ENCODE data around the gene CFAP43.

CFAP43 gene

GRCh38 chr10:104274762-104275721 is 42.9 kb upstream of the CFAP43 start:
- Histone ChIP-seq H3K27me3 (replicated peaks) (no peaks in the 10 kb centered on the region), H3K36me3 (replicated peaks) (no peaks in the 10 kb centered on the region), H3K27ac (no peak overlapping the region), H3K4me3 (ENCODE audit: low read depth, low read length) (peak overlapping the region; percentile 55)
- TF ChIP-seq, protein P1, sequence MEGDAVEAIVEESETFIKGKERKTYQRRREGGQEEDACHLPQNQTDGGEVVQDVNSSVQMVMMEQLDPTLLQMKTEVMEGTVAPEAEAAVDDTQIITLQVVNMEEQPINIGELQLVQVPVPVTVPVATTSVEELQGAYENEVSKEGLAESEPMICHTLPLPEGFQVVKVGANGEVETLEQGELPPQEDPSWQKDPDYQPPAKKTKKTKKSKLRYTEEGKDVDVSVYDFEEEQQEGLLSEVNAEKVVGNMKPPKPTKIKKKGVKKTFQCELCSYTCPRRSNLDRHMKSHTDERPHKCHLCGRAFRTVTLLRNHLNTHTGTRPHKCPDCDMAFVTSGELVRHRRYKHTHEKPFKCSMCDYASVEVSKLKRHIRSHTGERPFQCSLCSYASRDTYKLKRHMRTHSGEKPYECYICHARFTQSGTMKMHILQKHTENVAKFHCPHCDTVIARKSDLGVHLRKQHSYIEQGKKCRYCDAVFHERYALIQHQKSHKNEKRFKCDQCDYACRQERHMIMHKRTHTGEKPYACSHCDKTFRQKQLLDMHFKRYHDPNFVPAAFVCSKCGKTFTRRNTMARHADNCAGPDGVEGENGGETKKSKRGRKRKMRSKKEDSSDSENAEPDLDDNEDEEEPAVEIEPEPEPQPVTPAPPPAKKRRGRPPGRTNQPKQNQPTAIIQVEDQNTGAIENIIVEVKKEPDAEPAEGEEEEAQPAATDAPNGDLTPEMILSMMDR (IDR thresholded peaks at IDR 0.05; ENCODE audit: low read depth, low read length, missing control alignments), result peak; percentile 97
- no peak for DNase-seq
- in situ Hi-C loops (cut with HindIII; ENCODE audit: low pct_ligation_motif_present, low sequenced_read_pairs), result no loop called here

DNA sequence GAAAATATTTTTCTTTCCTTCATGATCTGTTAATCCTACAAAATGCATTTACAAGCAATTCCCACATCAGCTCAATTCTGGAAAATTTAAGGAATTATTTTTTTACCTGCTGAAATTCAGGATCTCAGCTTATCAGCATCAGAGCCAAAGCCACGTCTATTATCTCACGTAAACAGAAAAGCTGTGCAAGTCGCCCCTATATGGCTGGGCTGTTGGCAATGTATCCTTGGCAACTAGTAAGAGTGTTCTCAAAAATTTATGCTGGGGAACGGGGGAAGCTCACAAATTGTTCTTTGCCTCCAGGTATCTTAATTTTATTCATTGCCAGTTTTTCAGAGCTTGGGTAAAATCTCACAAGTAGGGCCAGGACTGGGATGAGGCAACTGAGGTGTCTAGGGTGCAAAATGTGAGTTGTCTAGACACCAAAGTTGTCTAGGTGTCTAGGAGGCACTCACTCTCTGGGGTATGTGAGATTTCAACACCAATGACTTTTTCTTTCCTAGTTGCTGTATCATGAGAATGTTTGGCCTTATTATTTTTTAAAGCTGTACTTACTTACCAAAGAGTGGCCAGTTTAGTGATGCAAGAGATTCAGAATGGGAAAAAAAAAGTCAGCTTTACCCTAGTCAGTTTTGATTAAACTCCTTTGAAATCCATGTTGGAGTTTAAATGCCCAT is 41.9 kb upstream of the CFAP43 start:
- H3K27ac ChIP-seq, result no peak overlapping the region
- in situ Hi-C loops (cut with HindIII; ENCODE audit: low pct_ligation_motif_present, low sequenced_read_pairs), result no loop called here
- H3K36me3 ChIP-seq (replicated peaks), result no peaks in the 10 kb centered on the region
- TF ChIP-seq, protein P1 (IDR thresholded peaks at IDR 0.05; ENCODE audit: low read depth, low read length, missing control alignments), result no peak
- no peak overlapping the region for H3K4me3 ChIP-seq (ENCODE audit: low read depth, low read length)
- no peak for DNase-seq
- H3K27me3 ChIP-seq (replicated peaks), result no peaks in the 10 kb centered on the region

DNA sequence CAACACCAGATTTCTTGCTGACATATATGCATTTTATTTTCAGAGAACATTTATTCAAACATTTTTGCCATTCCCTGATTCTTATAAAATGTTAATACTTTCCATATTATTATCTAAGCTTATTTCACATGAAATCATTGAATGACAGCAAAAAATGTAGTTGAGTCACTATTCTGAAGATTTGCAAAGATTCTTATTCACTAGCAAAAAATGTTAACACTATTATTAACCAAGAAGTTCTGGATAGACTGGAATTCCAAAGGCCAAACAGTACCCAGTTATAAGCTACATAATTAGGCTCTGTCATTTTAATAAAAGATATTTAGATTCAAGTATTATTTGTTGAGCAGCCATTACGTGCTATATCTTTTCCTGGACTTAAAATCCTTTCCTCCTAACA is 41.1 kb upstream of the CFAP43 start:
- DNase-seq, result no peak
- TF ChIP-seq, protein P1 (IDR thresholded peaks at IDR 0.05; ENCODE audit: low read depth, low read length, missing control alignments), result no peak
- Histone ChIP-seq H3K4me3 (ENCODE audit: low read depth, low read length) (no peak overlapping the region), H3K27me3 (replicated peaks) (no peaks in the 10 kb centered on the region), H3K27ac (peak overlapping the region; percentile 14), H3K36me3 (replicated peaks) (peaks cover 4% of the 10 kb centered on the region)
- in situ Hi-C loops (cut with HindIII; ENCODE audit: low pct_ligation_motif_present, low sequenced_read_pairs), result no loop called here

DNA sequence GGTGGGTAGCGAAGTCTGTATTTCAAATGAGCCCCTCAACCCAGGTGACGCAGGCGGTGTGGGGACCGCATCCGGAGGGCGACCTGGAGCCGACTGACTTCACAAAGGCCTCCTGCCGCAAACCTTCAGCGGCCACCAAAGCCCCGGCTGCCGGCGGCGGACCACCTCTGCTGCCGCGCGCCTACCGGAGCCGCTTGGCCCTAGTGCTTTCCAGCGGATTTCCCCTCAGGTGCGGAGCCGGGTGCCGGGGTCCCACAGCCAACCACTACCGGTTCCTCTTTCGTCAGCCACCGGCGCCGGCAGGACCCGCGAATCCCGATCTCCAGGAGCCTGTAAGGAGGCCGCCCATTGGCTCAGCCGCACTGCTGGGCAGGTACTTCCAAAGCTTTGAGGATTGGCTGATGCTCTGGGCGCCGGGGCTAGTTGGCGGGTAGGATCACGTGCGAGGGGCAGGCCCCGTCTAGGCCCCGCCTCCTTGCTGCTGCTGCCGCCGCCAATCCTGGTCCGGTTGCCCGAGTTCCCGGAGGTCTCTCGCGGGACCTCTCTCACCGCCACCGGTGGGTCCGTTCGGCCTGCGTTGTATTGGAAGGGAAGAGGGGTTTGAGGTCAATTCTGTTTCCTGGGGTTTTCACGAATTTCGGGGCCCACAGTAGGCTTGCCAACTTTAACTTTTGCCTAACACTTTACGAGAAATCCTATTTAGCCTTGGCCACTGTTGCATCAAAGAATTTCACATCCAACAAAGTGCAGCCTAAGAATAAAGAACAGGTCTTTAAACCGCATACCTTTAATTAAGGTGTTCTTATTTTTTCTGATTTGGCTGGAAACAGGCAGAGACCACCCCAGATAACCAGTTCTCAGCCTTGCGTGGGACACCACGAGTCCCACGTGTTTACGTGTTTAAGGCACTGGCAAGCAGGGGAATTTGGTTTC is 36.8 kb upstream of the CFAP43 start, which contains the start of gene GSTO2:
GSTO2 (plus strand) TSS at position 472 of the 933 bp plus-strand sequence. CDS start 5,732 bp downstream, outside the sequence.
- Histone ChIP-seq H3K27ac (peak within 1 kb of the TSS; percentile 35), H3K36me3 (replicated peaks) (peaks cover 47% of the 10 kb centered on the region), H3K4me3 (ENCODE audit: low read depth, low read length) (peak within 1 kb of the TSS; percentile 79), H3K27me3 (replicated peaks) (no peaks in the 10 kb centered on the region)
- peak; percentile 95 for DNase-seq
- in situ Hi-C loops (cut with HindIII; ENCODE audit: low pct_ligation_motif_present, low sequenced_read_pairs), result no loop called here
- TF ChIP-seq, protein P1 (IDR thresholded peaks at IDR 0.05; ENCODE audit: low read depth, low read length, missing control alignments), result no peak

DNA sequence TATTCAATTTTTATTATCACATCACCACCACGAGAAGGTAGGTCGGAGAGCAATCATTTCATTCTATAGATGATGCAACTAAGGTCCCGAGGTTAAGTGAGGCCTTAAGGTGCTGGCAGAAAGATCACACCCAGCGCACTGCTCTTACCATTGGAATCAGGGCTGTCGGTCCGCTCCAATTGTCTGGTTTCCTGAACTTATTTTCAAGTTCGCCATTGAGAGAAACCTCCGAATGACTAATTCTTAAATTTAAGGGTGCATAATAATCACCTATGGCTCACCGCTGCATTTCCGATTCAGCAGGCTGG is 36.2 kb upstream of the CFAP43 start:
- TF ChIP-seq, protein P1 (IDR thresholded peaks at IDR 0.05; ENCODE audit: low read depth, low read length, missing control alignments), result no peak
- in situ Hi-C loops (cut with HindIII; ENCODE audit: low pct_ligation_motif_present, low sequenced_read_pairs), result no loop called here
- Histone ChIP-seq H3K4me3 (ENCODE audit: low read depth, low read length) (peak overlapping the region; percentile 79), H3K36me3 (replicated peaks) (peaks cover 50% of the 10 kb centered on the region), H3K27me3 (replicated peaks) (no peaks in the 10 kb centered on the region), H3K27ac (peak overlapping the region; percentile 27)
- no peak for DNase-seq

Measured in brain microvascular endothelial cell (primary cell).